ENCODE measurements around the gene PCGF3. TPM values are rescaled to one million over a fixed set of nuclear protein-coding genes. Genes with fewer than 3 reads are reported as not detected.
A peak's percentile ranks its signal among the peaks of the same experiment; 100 is the strongest.

PCGF3 gene
- total and polyA plus RNA-seq, 9 of the 15 experiments (the other 6 are each of a cell fraction or from before 2014, with no cell fraction given) = 2.6 to 46.1 (median 20.3) TPM

- peak; percentile 68; the same call in 1 of the 2 replicates for TF ChIP-seq KHSRP (IDR thresholded peaks at IDR 0.05)
- TF ChIP-seq BCL6 (CRISPR knock-in tag; IDR thresholded peaks at IDR 0.05) = no peak
- no peak for TF ChIP-seq ARID3A (IDR thresholded peaks at IDR 0.05; ENCODE audit: borderline replicate concordance, low read depth, low read length)
- no peak for TF ChIP-seq IRF2 (CRISPR knock-in tag; IDR thresholded peaks at IDR 0.05)
- TF ChIP-seq TOE1 (IDR thresholded peaks at IDR 0.05; ENCODE audit: borderline replicate concordance) = peak; percentile 92
- TF ChIP-seq TOE1 (CRISPR knock-in tag; IDR thresholded peaks at IDR 0.05; ENCODE audit: borderline replicate concordance, low read depth) = no peak
- TF ChIP-seq CC2D1A (IDR thresholded peaks at IDR 0.05) = no peak
- TF ChIP-seq ZBTB7A (IDR thresholded peaks at IDR 0.05; ENCODE audit: borderline replicate concordance, control insufficient read depth, low read depth, low read length) = peak; percentile 86; the same call in 1 of the 2 replicates
- no peak for TF ChIP-seq RBM15 (IDR thresholded peaks at IDR 0.05; ENCODE audit: insufficient read depth, low read length)
- TF ChIP-seq, protein P1, sequence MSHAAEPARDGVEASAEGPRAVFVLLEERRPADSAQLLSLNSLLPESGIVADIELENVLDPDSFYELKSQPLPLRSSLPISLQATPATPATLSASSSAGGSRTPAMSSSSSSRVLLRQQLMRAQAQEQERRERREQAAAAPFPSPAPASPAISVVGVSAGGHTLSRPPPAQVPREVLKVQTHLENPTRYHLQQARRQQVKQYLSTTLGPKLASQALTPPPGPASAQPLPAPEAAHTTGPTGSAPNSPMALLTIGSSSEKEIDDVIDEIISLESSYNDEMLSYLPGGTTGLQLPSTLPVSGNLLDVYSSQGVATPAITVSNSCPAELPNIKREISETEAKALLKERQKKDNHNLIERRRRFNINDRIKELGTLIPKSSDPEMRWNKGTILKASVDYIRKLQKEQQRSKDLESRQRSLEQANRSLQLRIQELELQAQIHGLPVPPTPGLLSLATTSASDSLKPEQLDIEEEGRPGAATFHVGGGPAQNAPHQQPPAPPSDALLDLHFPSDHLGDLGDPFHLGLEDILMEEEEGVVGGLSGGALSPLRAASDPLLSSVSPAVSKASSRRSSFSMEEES (CRISPR knock-in tag; IDR thresholded peaks at IDR 0.05) = peak; percentile 97
- TF ChIP-seq, protein P2, sequence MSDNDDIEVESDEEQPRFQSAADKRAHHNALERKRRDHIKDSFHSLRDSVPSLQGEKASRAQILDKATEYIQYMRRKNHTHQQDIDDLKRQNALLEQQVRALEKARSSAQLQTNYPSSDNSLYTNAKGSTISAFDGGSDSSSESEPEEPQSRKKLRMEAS (CRISPR knock-in tag; IDR thresholded peaks at IDR 0.05) = no peak; the same call in 1 of the 2 replicates
- TF ChIP-seq, protein P3, sequence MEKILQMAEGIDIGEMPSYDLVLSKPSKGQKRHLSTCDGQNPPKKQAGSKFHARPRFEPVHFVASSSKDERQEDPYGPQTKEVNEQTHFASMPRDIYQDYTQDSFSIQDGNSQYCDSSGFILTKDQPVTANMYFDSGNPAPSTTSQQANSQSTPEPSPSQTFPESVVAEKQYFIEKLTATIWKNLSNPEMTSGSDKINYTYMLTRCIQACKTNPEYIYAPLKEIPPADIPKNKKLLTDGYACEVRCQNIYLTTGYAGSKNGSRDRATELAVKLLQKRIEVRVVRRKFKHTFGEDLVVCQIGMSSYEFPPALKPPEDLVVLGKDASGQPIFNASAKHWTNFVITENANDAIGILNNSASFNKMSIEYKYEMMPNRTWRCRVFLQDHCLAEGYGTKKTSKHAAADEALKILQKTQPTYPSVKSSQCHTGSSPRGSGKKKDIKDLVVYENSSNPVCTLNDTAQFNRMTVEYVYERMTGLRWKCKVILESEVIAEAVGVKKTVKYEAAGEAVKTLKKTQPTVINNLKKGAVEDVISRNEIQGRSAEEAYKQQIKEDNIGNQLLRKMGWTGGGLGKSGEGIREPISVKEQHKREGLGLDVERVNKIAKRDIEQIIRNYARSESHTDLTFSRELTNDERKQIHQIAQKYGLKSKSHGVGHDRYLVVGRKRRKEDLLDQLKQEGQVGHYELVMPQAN (IDR thresholded peaks at IDR 0.05; ENCODE audit: borderline replicate concordance) = no peak
Measured at GRCh38 chr4:674172-675035, 31.2 kb upstream of the PCGF3 start, which contains the start of the genes ATP5ME and MYL5 (continued).

All from K562 (cell line).